Central memory CD4-positive, alpha-beta T cell (primary cell): Measurements from ENCODE around the gene UNC13A.
A peak's percentile ranks its signal among the peaks of the same experiment; 100 is the strongest.
"Not testable (repeated sequence)": the region's sequence is repeated elsewhere in the genome, so short reads cannot be mapped to it uniquely, and the experiment has no call there.

Experiments
- DNase-seq: peaks from one replicate; pipeline ENCODE4 v3.0.0; 2022

Gene UNC13A

DNA sequence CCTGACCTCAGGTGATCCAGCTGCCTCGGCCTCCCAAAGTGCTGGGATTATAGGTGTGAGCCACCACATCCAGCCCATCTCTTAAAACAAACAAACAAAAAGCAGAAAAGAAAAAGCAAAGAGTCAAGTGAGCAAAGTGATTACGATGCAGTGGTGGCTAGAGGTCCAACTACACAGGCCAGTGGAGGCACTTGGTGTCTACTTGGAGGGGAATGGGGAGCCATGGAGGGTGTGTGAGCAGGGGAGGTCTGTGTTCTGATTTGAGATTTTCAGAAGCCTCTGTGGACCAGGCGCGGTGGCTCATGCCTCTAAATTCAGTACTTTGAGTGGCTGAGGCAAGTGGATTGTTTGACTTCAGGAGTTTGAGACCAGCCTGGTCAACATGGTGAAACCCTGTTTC, 126.1 kb downstream of the UNC13A start:
- no peak for DNase-seq

DNA sequence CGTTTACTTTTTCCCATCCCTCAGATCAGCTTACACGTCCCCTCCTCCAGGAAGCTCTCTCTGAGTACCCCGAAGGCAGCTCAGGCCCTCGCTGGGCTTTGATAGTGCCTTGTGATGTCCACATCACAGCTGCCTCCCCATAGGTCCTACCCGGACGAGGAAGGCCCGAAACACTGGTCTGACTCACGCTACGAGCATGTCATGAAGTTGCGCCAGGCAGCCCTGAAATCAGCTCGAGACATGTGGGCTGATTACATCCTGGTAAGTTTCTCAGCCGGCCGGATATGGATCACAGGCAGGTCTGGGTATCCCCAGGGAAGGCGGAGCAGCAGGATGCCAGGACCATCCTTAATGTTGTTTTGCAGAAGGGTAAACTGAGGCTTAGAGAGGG, 128.0 kb downstream of the UNC13A start:
- no peak for DNase-seq

DNA sequence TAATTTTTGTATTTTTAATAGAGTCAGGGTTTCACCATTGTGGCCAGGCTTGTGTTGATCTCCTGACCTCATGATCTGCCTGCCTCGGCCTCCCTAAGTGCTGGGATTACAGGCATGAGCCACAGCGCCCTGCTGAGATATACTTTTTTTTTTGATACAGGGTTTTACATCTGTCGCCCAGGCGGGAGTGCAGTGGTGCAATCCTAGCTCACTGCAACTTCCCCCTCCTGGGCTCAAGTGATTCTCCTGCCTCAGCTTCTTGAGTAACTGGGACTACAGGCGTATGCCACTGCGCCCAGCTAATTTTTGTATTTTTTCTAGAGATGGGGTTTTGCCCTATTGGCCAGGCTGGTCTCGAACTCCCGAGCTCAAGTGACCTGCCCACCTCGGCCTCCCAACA, 130.7 kb downstream of the UNC13A start:
- no peak for DNase-seq

DNA sequence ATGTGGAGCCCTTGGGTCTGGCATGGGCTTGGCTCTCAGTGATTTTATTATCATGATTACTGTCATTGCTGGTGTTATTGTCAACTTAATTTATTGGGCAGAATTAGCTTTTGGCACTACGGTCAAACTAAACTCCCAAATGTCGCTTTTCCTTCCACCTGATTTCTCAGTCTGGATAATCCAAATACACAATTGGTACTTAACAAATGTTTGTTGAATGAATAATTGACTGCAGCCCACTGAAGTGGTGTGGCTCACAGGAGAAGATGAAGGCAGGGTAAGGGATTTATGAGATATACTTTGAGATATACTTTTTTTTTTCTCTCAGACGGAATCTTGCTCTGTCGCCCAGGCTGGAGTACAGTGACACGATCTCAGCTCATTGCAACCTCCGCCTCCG, 131.2 kb downstream of the UNC13A start:
- no peak for DNase-seq

DNA sequence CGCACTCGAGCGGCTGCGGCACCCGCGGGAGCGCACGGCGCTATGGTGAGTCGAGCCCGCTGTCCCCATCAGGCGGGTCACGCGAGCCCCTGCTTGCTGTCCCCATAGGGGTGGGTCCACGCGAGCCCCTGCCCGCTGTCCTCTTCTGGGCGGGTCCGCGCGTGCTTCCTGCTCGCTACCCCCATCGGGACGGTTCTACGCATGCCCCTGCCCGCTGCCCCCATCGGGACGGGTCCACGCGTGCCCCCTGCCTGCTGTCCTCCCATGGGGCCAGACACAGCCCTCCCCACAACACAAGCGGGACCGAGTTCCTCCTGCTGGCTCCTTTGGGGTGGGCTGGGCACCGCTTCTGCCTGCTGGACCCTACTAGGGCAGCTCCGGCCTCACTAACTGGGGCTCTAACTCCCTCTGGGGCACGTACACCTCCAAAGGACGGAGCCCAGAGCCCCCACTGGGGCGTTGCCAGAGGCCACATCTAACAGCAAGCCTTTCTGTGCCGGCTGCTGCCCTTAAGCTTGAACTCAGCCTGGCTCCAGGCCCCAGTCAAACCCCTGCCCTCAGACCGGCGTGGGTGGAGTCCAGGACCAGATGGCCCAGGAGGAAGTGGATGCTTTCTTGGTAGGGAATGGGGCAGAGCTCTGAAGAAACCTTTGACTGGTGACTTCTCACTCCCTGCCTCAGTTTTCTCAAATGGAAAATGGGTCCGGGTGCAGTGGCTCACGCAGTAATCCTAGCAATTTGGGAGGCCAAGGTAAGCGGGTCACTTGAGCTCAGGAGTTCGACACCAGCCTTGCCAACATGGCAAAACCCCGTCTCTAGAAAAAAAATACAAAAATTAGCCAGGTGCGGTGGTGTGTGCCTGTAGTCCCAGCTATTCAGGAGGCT, 132.0 kb downstream of the UNC13A start:
- DNase-seq: no peak

GRCh38 chr19:17555480-17555928, 132.7 kb downstream of the UNC13A start, which contains the start of gene COLGALT1:
Gene COLGALT1, plus strand, starts transcription at chr19:17555649. Its CDS starts 65 bp downstream, at chr19:17555714.
- peak; percentile 94 for DNase-seq

- no peak for DNase-seq
These were observed 133.1 kb downstream of the UNC13A start for GRCh38 chr19:17554968-17555479.

- no peak for DNase-seq
These were observed 134.9 kb downstream of the UNC13A start for GRCh38 chr19:17553256-17553655.

- not testable (repeated sequence) for DNase-seq
These were observed 135.4 kb downstream of the UNC13A start for GRCh38 chr19:17552735-17553134.
